ENCODE measurements around the gene DCK.
"Not testable (repeated sequence)": the region's sequence is repeated elsewhere in the genome, so short reads cannot be mapped to it uniquely, and the experiment has no call there.

DCK gene

DNA sequence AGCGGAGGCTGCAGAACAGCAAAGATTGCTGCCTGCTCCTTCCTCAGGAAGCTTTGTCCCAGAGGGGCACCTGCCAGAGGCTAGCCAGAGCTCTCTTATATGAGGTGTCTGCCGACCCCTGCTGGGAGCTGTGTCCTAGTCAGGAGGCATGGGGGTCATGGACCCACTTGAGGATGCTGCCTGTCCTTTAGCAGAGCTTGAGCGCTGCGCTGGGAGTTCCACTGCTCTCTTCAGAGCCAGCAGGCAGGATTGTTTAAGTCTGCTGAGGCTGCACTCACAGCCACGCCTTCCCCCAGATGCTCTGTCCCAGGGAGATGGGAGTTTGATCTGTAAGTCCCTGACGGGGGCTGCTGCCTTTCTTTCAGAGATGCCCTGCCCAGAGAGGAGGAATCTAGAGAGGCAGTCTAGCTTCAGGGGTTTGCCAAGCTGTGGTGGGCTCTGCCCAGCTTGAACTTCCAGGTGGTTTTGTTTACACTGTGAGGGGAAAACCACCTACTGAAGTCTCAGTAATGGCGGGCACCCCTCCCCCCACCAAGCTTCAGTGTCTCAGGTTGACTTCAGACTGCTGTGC, 10.9 kb downstream of the DCK start:
- no peak for DNase-seq

DNA sequence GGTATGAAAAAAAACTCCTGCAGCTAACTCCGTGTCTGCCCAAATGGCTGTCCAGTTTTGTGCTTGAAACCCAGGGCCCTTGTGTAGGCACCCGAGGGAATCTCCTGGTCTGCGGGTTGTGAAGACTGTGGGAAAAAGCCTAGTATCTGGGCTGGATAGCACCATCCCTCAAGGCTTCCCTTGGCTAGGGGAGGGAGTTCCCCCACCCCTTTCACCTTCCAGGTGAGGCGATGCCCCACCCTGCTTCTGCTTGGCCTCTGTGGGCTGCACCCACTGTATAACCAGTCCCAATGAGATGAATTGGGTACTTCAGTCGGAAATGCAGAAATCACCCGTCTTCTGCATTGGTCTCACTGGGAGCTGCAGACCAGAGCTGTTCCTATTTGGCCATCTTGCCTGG, 11.6 kb downstream of the DCK start:
- DNase-seq, result not testable (repeated sequence)

DNA sequence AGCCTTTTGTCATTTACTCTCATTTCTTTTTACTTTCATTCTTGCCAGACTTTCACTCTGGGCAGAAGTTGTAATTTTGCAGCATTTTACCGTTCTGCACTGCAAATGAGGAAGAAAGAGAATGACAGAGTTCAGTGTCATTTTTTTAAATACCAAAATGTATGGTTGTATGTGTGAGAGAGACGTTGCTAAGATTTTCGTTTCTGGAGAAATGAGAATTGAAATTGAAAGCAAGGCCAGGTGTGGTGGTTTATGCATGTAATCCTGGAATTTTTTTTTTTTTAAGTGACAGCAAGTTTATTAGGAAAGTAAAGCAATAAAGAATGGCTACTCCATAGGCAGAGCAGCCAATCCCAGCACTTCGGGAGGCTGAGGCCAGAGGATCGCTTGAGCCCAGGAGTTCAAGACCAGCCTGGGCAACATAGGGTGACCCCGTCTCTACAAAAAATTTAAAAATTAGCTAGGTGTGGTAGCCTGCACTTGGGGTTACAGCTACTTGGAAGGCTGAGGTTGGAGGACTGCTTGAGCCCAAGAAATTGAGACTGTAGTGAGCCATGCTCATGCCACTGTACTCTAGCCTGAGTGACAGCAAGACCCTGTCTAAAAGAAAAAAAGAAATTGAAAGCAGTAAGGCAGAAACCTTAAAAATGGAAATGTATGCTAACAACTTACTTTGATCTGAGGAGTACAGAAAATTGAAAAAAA, 12.9 kb downstream of the DCK start:
- DNase-seq, result no peak

DNA sequence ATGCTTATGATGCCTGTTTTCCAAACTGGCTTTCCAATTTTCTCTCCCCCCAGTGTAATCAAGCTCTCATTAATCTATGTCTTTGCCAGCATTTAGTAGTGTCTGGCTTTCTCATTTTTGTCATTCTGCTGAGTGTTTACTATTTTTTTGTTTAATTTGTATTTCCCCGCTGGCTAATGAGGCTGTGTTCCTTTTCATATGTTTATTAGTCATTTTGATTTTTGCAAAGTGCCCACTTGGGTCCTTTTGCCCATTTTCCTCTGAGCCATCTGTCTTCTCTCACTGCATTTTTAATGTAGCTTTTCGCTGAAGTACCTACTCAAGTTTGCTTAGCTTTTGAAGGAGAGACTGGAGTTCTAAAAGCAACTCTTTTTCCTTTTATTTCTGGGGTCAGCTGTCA, 14.7 kb downstream of the DCK start:
- DNase-seq, result peak in 1 of 2 experiments; percentile 12

GRCh38 chr4:71009086-71009485, 15.6 kb downstream of the DCK start:
- DNase-seq, result no peak

- DNase-seq, result peak; percentile 24 to 31
Observed at GRCh38 chr4:71009890-71010588, 16.6 kb downstream of the DCK start.

- no peak for DNase-seq
Observed at GRCh38 chr4:71011451-71011850, 18.0 kb downstream of the DCK start.

DNA sequence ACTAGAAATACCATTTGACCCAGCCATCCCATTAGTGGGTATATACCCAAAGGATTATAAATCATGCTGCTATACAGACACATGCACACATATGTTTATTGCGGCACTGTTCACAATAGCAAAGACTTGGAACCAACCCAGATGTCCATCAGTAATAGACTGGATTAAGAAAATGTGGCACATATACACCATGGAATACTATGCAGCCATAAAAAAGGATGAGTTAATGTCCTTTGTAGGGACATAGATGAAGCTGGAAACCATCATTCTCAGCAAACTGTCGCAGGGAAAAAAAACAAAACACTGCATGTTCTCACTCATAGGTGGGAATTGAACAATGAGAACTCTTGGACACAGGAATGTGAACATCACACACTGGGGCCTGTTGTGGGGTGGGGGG, 23.9 kb downstream of the DCK start:
- DNase-seq, result not testable (repeated sequence)

- DNase-seq, result no peak
Observed at GRCh38 chr4:71020611-71021010, 27.2 kb downstream of the DCK start.

- no peak for DNase-seq
Observed at GRCh38 chr4:71025654-71026053, 32.2 kb downstream of the DCK start.

GRCh38 chr4:71026086-71026485, 32.6 kb downstream of the DCK start:
- peak; percentile 63 to 77 for DNase-seq

GRCh38 chr4:71027611-71028010, 34.2 kb downstream of the DCK start:
- DNase-seq, result no peak

GRCh38 chr4:71029504-71029903, 36.1 kb downstream of the DCK start:
- no peak for DNase-seq

GRCh38 chr4:71032106-71032505, 38.7 kb downstream of the DCK start:
- DNase-seq, result not testable (repeated sequence)

DNA sequence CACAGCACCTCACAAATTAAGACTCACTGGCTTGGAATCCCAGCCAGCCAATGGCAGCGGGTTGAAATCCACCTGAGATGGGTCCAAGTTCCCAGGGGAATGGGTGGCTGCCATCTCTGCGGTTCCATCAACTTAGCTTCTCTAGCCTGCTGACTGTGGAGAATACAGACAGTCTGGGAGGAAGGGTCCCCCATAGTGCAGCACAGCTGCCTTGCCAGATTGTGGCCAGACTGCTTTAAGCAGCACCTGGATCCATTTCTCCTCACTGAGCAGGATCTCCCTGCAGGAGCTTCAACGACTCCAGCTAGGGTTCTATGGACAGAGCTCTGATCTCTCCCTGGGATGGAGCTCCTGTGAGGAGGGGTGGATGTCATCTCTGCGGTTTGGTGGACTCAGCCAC, 51.8 kb downstream of the DCK start:
- DNase-seq, result no peak

GRCh38 chr4:71049395-71049794, 55.9 kb downstream of the DCK start:
- DNase-seq, result no peak

GRCh38 chr4:71050809-71051208, 57.4 kb downstream of the DCK start:
- DNase-seq, result no peak

DNA sequence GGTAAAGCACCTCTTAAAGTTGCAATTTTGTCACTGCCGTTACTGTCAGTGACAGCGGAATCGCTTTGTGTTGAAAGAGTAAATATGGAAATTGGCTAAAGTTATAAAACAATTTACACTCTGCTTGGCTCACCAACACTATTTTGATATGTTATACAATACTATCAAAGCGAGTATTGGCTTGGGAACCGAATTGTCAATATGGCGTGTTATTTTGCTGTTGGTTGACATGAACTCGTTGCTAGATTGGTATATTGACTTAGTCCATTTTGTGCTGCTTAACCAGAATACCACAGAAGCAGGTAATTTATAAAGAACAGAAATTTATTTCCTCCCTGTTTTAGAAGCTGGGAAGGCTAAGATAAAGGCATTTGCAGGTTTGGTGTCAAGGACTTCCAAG, 58.6 kb downstream of the DCK start:
- no peak for DNase-seq

DNA sequence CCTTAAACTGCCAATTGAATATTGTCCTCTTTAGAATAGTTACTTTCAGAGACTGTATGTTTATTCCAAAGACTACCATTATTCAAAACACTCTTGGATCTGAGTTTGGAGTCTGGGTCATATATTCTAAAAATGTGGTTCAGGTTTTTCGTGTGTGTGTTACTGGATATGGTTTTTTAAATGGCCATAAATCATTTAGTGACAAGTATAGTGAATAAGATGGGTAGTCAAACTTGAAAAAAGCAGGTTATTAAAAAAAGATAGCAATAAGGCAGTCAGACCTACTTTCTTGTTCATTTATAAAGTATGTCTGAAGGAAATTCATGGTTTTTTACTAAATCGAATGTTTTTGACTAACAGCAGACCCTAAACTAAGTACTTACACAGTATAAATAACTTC, 59.3 kb downstream of the DCK start:
- DNase-seq, result no peak

DNA sequence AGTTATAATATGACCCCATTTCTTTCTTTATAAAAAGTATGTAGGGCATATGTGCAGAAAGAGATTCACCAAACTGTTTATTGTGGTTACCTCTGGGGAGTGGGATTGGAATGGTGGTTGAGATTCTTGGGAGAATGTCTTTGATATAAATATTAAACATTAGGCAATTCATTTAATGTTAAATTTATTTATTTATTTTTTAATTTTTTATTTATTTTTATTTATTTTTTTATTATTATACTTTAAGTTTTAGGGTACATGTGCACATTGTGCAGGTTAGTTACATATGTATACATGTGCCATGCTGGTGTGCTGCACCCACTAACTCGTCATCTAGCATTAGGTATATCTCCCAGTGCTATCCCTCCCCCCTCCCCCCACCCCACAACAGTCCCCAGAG, 60.2 kb downstream of the DCK start:
- not testable (repeated sequence) for DNase-seq

DNA sequence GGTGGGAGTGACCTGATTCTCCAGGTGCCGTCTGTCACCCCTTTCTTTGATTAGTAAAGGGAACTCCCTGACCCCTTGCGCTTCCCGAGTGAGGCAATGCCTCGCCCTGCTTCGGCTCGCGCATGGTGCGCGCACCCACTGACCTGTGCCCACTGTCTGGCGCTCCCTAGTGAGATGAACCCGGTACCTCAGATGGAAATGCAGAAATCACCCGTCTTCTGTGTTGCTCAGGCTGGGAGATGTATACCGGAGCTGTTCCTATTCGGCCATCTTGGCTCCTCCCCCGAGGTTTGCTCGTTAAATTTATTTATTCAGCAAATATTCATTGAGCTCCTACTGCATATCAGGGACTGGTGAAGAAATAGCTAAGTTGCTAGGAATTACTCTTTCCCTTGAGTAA, 66.1 kb downstream of the DCK start:
- DNase-seq, result not testable (repeated sequence)

- no peak for DNase-seq
Observed at GRCh38 chr4:71062436-71062835, 69.0 kb downstream of the DCK start.

DNA sequence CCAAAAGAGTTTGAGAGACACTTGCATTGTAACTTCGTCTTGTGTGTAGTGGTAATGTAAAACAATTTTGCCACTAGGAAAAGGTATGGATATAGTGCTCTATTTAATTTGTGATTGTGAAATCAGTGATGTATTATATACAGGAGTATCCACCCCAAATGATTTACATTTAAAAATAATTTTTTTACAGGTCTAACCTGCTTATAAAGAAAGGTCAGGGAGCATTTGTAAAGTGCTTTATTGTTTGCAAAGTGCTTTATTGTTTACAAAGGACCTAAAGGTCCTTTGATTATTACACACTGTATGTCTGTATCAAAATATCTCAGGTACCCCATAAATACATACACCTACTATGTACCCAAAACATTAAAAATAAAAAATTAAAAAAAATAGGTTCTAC, 70.3 kb downstream of the DCK start:
- DNase-seq, result no peak

GRCh38 chr4:71064521-71064920, 71.1 kb downstream of the DCK start:
- DNase-seq, result no peak

Data from NCI-H446 (cell line).